Measurements from ENCODE around the gene CREBZF.

- TF ChIP-seq CTCF (IDR thresholded peaks at IDR 0.05) (no peak), POLR2A (IDR thresholded peaks at IDR 0.05) (no peak)
Observed at GRCh38 chr11:85628771-85629341, 36.1 kb downstream of the CREBZF start.

Measured in Peyer's patch (tissue), 4 donors.